ENCODE results near the gene RIMBP2. TPM values are rescaled to one million over a fixed set of nuclear protein-coding genes. Genes with fewer than 3 reads are reported as not detected.

Gene RIMBP2
- total RNA-seq, 1 experiment from 2014 or later = not detected

DNA sequence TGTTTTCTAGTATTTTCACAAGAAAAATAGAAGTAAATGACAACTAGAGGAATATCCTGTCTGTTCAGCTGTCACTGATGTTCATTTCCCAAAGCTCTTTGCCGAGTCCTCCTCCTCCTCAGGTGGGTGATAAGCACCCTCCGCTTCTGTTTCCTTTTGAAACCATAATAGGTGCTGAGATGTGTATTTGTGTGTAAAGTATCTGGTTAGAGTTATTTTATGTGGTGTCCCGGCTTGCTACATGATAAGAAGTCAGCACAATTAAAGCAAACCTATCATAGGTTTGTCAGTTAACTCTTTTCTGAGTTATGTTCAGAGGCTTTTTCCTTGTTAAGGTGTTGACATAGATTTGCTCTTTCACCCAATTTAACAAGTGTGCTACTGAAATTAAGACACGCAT is 296.0 kb downstream of the RIMBP2 start:
- no peaks in the 10 kb centered on the region for H3K9me3 Mint-ChIP-seq (ENCODE audit: unreplicated experiment)
- no peak overlapping the region for H3K27ac Mint-ChIP-seq (ENCODE audit: low read depth, unreplicated experiment)
- ChIA-PET CTCF (interaction anchor here (0.7 kb wide), 1 partner anchor 47 kb away, joined by 4 read pairs; no protein-coding TSS in a partner anchor), POLR2A (interaction anchor here (1.1 kb wide), 1 partner anchor 8 kb away, joined by 5 read pairs; no protein-coding TSS in a partner anchor)
- peaks cover 41% of the 10 kb centered on the region for H3K27me3 Mint-ChIP-seq (ENCODE audit: insufficient read depth, unreplicated experiment)
- intact Hi-C loops (cut with micrococcal nuclease) = no loop called here
- no peaks in the 10 kb centered on the region for H3K36me3 Mint-ChIP-seq (ENCODE audit: insufficient read depth, unreplicated experiment)
- peaks cover 4% of the 10 kb centered on the region for H3K4me1 Mint-ChIP-seq (ENCODE audit: insufficient read depth, unreplicated experiment)
- TF ChIP-seq, protein P1, sequence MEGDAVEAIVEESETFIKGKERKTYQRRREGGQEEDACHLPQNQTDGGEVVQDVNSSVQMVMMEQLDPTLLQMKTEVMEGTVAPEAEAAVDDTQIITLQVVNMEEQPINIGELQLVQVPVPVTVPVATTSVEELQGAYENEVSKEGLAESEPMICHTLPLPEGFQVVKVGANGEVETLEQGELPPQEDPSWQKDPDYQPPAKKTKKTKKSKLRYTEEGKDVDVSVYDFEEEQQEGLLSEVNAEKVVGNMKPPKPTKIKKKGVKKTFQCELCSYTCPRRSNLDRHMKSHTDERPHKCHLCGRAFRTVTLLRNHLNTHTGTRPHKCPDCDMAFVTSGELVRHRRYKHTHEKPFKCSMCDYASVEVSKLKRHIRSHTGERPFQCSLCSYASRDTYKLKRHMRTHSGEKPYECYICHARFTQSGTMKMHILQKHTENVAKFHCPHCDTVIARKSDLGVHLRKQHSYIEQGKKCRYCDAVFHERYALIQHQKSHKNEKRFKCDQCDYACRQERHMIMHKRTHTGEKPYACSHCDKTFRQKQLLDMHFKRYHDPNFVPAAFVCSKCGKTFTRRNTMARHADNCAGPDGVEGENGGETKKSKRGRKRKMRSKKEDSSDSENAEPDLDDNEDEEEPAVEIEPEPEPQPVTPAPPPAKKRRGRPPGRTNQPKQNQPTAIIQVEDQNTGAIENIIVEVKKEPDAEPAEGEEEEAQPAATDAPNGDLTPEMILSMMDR (IDR thresholded peaks at IDR 0.05; ENCODE audit: unreplicated experiment) = no peak
- no peak for DNase-seq (ENCODE audit: unreplicated experiment)
- H3K4me3 Mint-ChIP-seq (ENCODE audit: unreplicated experiment) = no peak overlapping the region
- BruUV-seq (replicated peaks) = no TSS peak

DNA sequence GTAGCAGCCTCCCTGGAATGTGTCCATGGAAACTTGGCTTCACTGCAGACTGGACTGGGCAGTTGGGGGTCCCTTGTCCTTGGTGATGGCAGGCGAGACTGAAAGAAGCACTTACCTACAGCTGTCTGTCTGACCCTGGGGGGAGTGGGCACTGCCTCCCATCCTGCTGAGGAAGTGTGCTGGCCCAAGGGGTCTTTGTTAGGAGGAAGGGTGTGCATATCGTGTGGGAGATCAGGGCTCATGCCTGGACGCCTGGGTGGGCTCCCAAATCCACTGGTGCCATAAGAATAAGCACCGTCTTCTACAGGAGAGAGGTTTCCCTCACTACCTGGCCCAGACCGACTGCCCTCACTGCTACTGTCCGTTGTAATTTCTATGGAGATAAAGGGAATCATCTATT is 297.0 kb downstream of the RIMBP2 start:
- intact Hi-C loops (cut with micrococcal nuclease) = no loop called here
- TF ChIP-seq, protein P1 (IDR thresholded peaks at IDR 0.05; ENCODE audit: unreplicated experiment) = no peak
- Mint-ChIP-seq H3K27me3 (ENCODE audit: insufficient read depth, unreplicated experiment) (peaks cover 51% of the 10 kb centered on the region), H3K9me3 (ENCODE audit: unreplicated experiment) (no peaks in the 10 kb centered on the region), H3K4me1 (ENCODE audit: insufficient read depth, unreplicated experiment) (peaks cover 4% of the 10 kb centered on the region), H3K36me3 (ENCODE audit: insufficient read depth, unreplicated experiment) (no peaks in the 10 kb centered on the region), H3K4me3 (ENCODE audit: unreplicated experiment) (no peak overlapping the region), H3K27ac (ENCODE audit: low read depth, unreplicated experiment) (no peak overlapping the region)
- BruUV-seq (replicated peaks) = no TSS peak
- DNase-seq (ENCODE audit: unreplicated experiment) = no peak
- POLR2A ChIA-PET = interaction anchor here (1.1 kb wide), 1 partner anchor 9 kb away, joined by 5 read pairs; no protein-coding TSS in a partner anchor
- CTCF ChIA-PET = interaction anchor here (0.5 kb wide), 1 partner anchor 78 kb away, joined by 3 read pairs; no protein-coding TSS in a partner anchor

DNA sequence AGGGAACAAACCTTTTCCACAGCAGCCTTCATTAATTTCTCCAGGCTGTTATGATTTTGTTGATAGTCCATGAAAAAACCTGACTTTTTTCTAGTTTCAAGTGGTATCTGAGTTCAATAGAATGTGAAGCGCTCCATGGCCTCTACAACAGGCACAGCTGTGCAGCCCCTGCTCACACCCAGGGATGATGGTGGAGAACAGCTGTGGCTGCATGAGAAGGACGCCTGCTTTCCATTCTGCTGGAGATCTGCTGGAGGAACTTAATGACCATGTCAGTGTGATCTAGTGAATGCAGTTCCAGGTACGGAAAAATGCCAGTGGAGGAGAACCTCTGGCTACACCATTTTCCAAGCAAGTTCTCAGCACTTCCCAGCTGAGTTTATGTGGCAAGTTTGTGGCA is 297.8 kb downstream of the RIMBP2 start:
- TF ChIP-seq, protein P1 (IDR thresholded peaks at IDR 0.05; ENCODE audit: unreplicated experiment) = no peak
- H3K36me3 Mint-ChIP-seq (ENCODE audit: insufficient read depth, unreplicated experiment) = no peaks in the 10 kb centered on the region
- ChIA-PET CTCF (no interaction called here), POLR2A (no interaction called here)
- no TSS peak for BruUV-seq (replicated peaks)
- no peak overlapping the region for H3K27ac Mint-ChIP-seq (ENCODE audit: low read depth, unreplicated experiment)
- peaks cover 4% of the 10 kb centered on the region for H3K4me1 Mint-ChIP-seq (ENCODE audit: insufficient read depth, unreplicated experiment)
- no peak for DNase-seq (ENCODE audit: unreplicated experiment)
- intact Hi-C loops (cut with micrococcal nuclease) = no loop called here
- peaks cover 56% of the 10 kb centered on the region for H3K27me3 Mint-ChIP-seq (ENCODE audit: insufficient read depth, unreplicated experiment)
- no peaks in the 10 kb centered on the region for H3K9me3 Mint-ChIP-seq (ENCODE audit: unreplicated experiment)
- no peak overlapping the region for H3K4me3 Mint-ChIP-seq (ENCODE audit: unreplicated experiment)

DNA sequence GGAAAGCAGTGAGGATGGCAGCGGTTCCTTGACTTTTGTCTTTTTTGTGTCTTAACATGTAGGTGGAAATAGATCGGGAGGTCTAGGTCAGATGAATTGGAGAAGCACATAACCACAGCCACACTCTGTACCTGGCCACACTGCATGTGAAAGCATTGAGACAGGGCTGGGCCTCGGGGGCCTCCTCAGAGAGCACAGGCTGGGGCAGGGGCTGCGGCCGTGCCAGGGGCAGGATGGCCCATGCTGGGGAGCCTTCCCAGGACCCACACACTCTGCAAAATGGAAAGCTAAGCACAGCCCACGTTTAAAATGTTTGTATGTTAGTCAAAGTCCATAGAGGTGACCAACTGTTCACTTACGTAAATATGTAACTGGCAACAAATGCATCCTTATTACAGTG is 301.7 kb downstream of the RIMBP2 start:
- ChIA-PET CTCF (interaction anchor here (0.8 to 1.2 kb wide), 3 partner anchors 133 to 335 kb away, joined by 3 to 4 read pairs (median 4); no protein-coding TSS in a partner anchor), POLR2A (no interaction called here)

More for the DNA sequence above, 301.7 kb downstream of the RIMBP2 start:
- Mint-ChIP-seq H3K27ac (ENCODE audit: low read depth, unreplicated experiment) (no peak overlapping the region), H3K9me3 (ENCODE audit: unreplicated experiment) (no peaks in the 10 kb centered on the region), H3K4me3 (ENCODE audit: unreplicated experiment) (no peak overlapping the region), H3K36me3 (ENCODE audit: insufficient read depth, unreplicated experiment) (no peaks in the 10 kb centered on the region), H3K4me1 (ENCODE audit: insufficient read depth, unreplicated experiment) (no peaks in the 10 kb centered on the region), H3K27me3 (ENCODE audit: insufficient read depth, unreplicated experiment) (peaks cover 56% of the 10 kb centered on the region)
- intact Hi-C loops (cut with micrococcal nuclease) = no loop called here
- no TSS peak for BruUV-seq (replicated peaks)
- TF ChIP-seq, protein P1 (IDR thresholded peaks at IDR 0.05; ENCODE audit: unreplicated experiment) = no peak
- DNase-seq (ENCODE audit: unreplicated experiment) = no peak

Measured in MCF 10A (cell line).